Endodermal cell (in vitro differentiated cells): ENCODE results near the gene SPNS1. TPM values are rescaled to one million over a fixed set of nuclear protein-coding genes. Genes with fewer than 3 reads are reported as not detected.
"Not testable (repeated sequence)": the region's sequence is repeated elsewhere in the genome, so short reads cannot be mapped to it uniquely, and the experiment has no call there.

Experiments
- DNase-seq: peaks from one replicate; pipeline ENCODE4 v3.0.0-alpha.2; 2017
- H3K27ac ChIP-seq: 2 replicates; pipeline ENCODE4 v1.5.1; 2013; ENCODE audit warnings: mild to moderate bottlenecking, low read depth, low read length, moderate library complexity
- H3K27me3 ChIP-seq: 2 replicates; pipeline ENCODE4 v1.6.1; 2013; ENCODE audit warnings: mild to moderate bottlenecking, low read length, moderate library complexity; ENCODE audit not compliant: insufficient read depth, control insufficient read depth, poor library complexity, severe bottlenecking
- H3K36me3 ChIP-seq: 2 replicates; pipeline ENCODE4 v1.7.0; 2013; ENCODE audit warnings: mild to moderate bottlenecking, low read length, moderate library complexity; ENCODE audit not compliant: control insufficient read depth, insufficient read depth
- H3K4me1 ChIP-seq: one replicate; pipeline ENCODE4 v1.7.0; 2013; ENCODE audit warnings: low read length; ENCODE audit not compliant: control insufficient read depth, insufficient read depth
- H3K4me3 ChIP-seq: 2 replicates; pipeline ENCODE4 v1.5.1; 2013; ENCODE audit warnings: mild to moderate bottlenecking, low read length, moderate library complexity
- H3K9ac ChIP-seq: 2 replicates; pipeline ENCODE4 v1.6.1; 2013; ENCODE audit warnings: mild to moderate bottlenecking, low read length, moderate library complexity; ENCODE audit not compliant: poor library complexity, severe bottlenecking; ENCODE audit errors: extremely low read depth
- H3K9me3 ChIP-seq: 2 replicates; pipeline ENCODE4 v1.6.1; 2013; ENCODE audit warnings: mild to moderate bottlenecking, low read length, moderate library complexity; ENCODE audit not compliant: control insufficient read depth
- H3K27ac Mint-ChIP-seq: 2 replicates; pipeline ENCODE4 v1.8.0; 2020; ENCODE audit warnings: mixed read lengths
- H3K27me3 Mint-ChIP-seq: 2 replicates; pipeline ENCODE4 v1.8.0; 2021; ENCODE audit warnings: mild to moderate bottlenecking, mixed read lengths; ENCODE audit not compliant: insufficient read depth
- H3K36me3 Mint-ChIP-seq: 2 replicates; pipeline ENCODE4 v1.8.0; 2020; ENCODE audit warnings: low read depth, mixed read lengths
- H3K4me1 Mint-ChIP-seq: 2 replicates; pipeline ENCODE4 v1.8.0; 2020; ENCODE audit warnings: mixed read lengths
- H3K4me3 Mint-ChIP-seq: 2 replicates; pipeline ENCODE4 v1.8.0; 2020; ENCODE audit warnings: mild to moderate bottlenecking, moderate library complexity, mixed read lengths
- H3K9me3 Mint-ChIP-seq: 2 replicates; pipeline ENCODE4 v1.8.0; 2020; ENCODE audit warnings: mild to moderate bottlenecking, mixed read lengths
- CTCF ChIP-seq: fragments of 200-600 bp; sonication (generic); conservative IDR thresholded peaks from 2 replicates; pipeline ENCODE4 v1.5.0; 2021; ENCODE audit warnings: antibody characterized with exemption, mild to moderate bottlenecking
- WGBS, 2 experiments: methylation state at CpG; one replicate each; pipeline versions ENCODE4 v1.1.5 to v1.1.7; 2013; ENCODE audit warnings: missing lambda C conversion rate in 2 of 2, mixed read lengths in 1 of 2; ENCODE audit not compliant: insufficient coverage in 1 of 2, insufficient read length in 1 of 2; 5-methylcytosine and 5-hydroxymethylcytosine counted together
- total RNA-seq, 2 donors: library from RNA; stranded (reverse); fragmentation: NEBNext Ultra II Directional in 1 of 2; extraction: Animal tissue kit (Norgen Biotek cat#: 25700) in 1 of 2; gene quantifications; 2 replicates in 1 of 2; 3 replicates in 1 of 2; pipeline ENCODE4 v1.2.1, GENCODE V29; 2021

Gene SPNS1
- total RNA-seq, 2 donors from 2014 or later, result 54.9 to 55.2 TPM

- Mint-ChIP-seq H3K36me3 (no peaks in the 10 kb centered on the region), H3K27ac (no peak overlapping the region), H3K9me3 (no peaks in the 10 kb centered on the region), H3K27me3 (peaks cover 17% of the 10 kb centered on the region), H3K4me3 (no peak overlapping the region), H3K4me1 (no peaks in the 10 kb centered on the region)
- Histone ChIP-seq H3K27me3 (no peaks in the 10 kb centered on the region), H3K9ac (no peak overlapping the region), H3K9me3 (no peaks in the 10 kb centered on the region), H3K27ac (no peak overlapping the region), H3K36me3 (no peaks in the 10 kb centered on the region), H3K4me3 (no peak overlapping the region), H3K4me1 (no peaks in the 10 kb centered on the region)
- TF ChIP-seq CTCF, result peak; percentile 27
- peak; percentile 52 for DNase-seq
- WGBS, 2 experiments, result 87 to 90% methylated on average over 8 to 13 of the region's 14 CpGs
Measured at GRCh38 chr16:28937222-28937876, 37.2 kb upstream of the SPNS1 start.

GRCh38 chr16:28938721-28939120, 35.9 kb upstream of the SPNS1 start:
- no peak overlapping the region for H3K4me3 ChIP-seq
- H3K27me3 ChIP-seq, result no peaks in the 10 kb centered on the region
- no peaks in the 10 kb centered on the region for H3K36me3 ChIP-seq
- Mint-ChIP-seq H3K36me3 (no peaks in the 10 kb centered on the region), H3K27ac (no peak overlapping the region), H3K27me3 (peaks cover 17% of the 10 kb centered on the region), H3K4me3 (no peak overlapping the region), H3K4me1 (no peaks in the 10 kb centered on the region), H3K9me3 (no peaks in the 10 kb centered on the region)
- no peak overlapping the region for H3K9ac ChIP-seq
- H3K4me1 ChIP-seq, result no peaks in the 10 kb centered on the region
- no peak for TF ChIP-seq CTCF
- H3K9me3 ChIP-seq, result no peaks in the 10 kb centered on the region
- 82 to 96% methylated on average over 3 to 7 of the region's 7 CpGs for WGBS, 2 experiments
- H3K27ac ChIP-seq, result no peak overlapping the region
- no peak for DNase-seq

- not testable (repeated sequence) for H3K4me1 Mint-ChIP-seq, H3K4me3 ChIP-seq, DNase-seq, H3K4me1 ChIP-seq, H3K27ac ChIP-seq, H3K36me3 ChIP-seq, H3K36me3 Mint-ChIP-seq, H3K9me3 Mint-ChIP-seq, H3K9ac ChIP-seq, H3K27me3 ChIP-seq, H3K27ac Mint-ChIP-seq, H3K9me3 ChIP-seq, H3K4me3 Mint-ChIP-seq
- H3K27me3 Mint-ChIP-seq, result peaks cover 17% of the 10 kb centered on the region
- WGBS, 2 experiments, result 88 to 97% methylated on average over 6 to 7 of the region's 7 CpGs
Measured at GRCh38 chr16:28939825-28940224, 34.8 kb upstream of the SPNS1 start.

- no peak overlapping the region for H3K4me3 Mint-ChIP-seq
- Histone ChIP-seq H3K4me1 (no peaks in the 10 kb centered on the region), H3K27ac (no peak overlapping the region), H3K36me3 (no peaks in the 10 kb centered on the region), H3K27me3 (no peaks in the 10 kb centered on the region), H3K4me3 (no peak overlapping the region), H3K9ac (no peak overlapping the region), H3K9me3 (no peaks in the 10 kb centered on the region)
- peaks cover 5% of the 10 kb centered on the region for H3K4me1 Mint-ChIP-seq
- no peaks in the 10 kb centered on the region for H3K9me3 Mint-ChIP-seq
- no peak for DNase-seq
- no peak for TF ChIP-seq CTCF
- peaks cover 18% of the 10 kb centered on the region for H3K27me3 Mint-ChIP-seq
- H3K36me3 Mint-ChIP-seq, result no peaks in the 10 kb centered on the region
- H3K27ac Mint-ChIP-seq, result no peak overlapping the region
Measured at GRCh38 chr16:28943281-28943680, 31.3 kb upstream of the SPNS1 start.
